ENCODE measurements around the gene RAB3C.

DNA sequence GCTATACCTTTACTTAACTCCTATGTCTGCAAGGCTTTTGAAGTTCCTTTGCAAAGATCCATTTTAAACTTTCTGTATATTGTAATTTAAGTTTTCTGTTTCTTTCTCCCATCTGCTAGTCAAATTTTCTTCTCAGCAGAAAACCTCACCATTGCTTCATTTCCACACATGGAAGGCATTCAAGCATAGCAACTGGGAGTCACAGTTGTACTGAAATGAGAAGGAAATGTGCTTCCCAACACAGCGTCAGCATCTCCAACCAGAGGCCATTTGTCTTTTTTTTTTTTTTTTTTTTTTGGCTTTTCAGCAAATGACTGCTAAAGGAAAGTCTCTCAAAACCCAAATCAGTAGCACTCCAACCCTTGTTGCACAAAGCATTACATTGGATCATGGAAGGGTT, 92.5 kb downstream of the RAB3C start:
- TF ChIP-seq, protein P1, sequence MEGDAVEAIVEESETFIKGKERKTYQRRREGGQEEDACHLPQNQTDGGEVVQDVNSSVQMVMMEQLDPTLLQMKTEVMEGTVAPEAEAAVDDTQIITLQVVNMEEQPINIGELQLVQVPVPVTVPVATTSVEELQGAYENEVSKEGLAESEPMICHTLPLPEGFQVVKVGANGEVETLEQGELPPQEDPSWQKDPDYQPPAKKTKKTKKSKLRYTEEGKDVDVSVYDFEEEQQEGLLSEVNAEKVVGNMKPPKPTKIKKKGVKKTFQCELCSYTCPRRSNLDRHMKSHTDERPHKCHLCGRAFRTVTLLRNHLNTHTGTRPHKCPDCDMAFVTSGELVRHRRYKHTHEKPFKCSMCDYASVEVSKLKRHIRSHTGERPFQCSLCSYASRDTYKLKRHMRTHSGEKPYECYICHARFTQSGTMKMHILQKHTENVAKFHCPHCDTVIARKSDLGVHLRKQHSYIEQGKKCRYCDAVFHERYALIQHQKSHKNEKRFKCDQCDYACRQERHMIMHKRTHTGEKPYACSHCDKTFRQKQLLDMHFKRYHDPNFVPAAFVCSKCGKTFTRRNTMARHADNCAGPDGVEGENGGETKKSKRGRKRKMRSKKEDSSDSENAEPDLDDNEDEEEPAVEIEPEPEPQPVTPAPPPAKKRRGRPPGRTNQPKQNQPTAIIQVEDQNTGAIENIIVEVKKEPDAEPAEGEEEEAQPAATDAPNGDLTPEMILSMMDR (IDR thresholded peaks at IDR 0.05; ENCODE audit: low read length), result no peak
- TF ChIP-seq EZH2 (optimal IDR thresholded peaks at IDR 0.05; ENCODE audit: low read depth, low read length), result no peak
